Upper lobe of left lung (tissue), 6 donors: ENCODE measurements around the gene ZDHHC17. TPM values are rescaled to one million over a fixed set of nuclear protein-coding genes. Genes with fewer than 3 reads are reported as not detected.

Experiments used
- ATAC-seq, 2 donors: fragments of 200-7000 bp; cut with Tn5 transposase; one replicate each; pipeline ENCODE4 v1.9.1; 2022; ENCODE audit warnings: mild to moderate bottlenecking in 2 of 2, moderate library complexity in 2 of 2; ENCODE audit not compliant: low FRiP score in 2 of 2
- DNase-seq, 2 donors: peaks; one replicate each; pipeline ENCODE4 v3.0.0-alpha.2; 2019 to 2020
- H3K27ac ChIP-seq, 4 donors: fragments of 200-600 bp; sonication (generic); one replicate each; pipeline ENCODE4 v1.5.1; 2016 to 2019
- H3K27me3 ChIP-seq, 4 donors: fragments of 200-600 bp; sonication (generic); one replicate each; pipeline ENCODE4 v1.5.1; 2017 to 2019
- H3K36me3 ChIP-seq, 4 donors: fragments of 200-600 bp; sonication (generic); one replicate each; pipeline ENCODE4 v1.5.1; 2016 to 2019
- H3K4me1 ChIP-seq, 4 donors: fragments of 200-600 bp; sonication (generic); one replicate each; pipeline ENCODE4 v1.5.1; 2018 to 2019
- H3K4me3 ChIP-seq, 4 donors: fragments of 200-600 bp; sonication (generic); one replicate each; pipeline ENCODE4 v1.5.1; 2017 to 2019; ENCODE audit warnings: mild to moderate bottlenecking in 2 of 4, moderate library complexity in 1 of 4
- H3K9me3 ChIP-seq, 4 donors: fragments of 200-600 bp; sonication (generic); one replicate each; pipeline ENCODE4 v1.5.1; 2018 to 2019
- EP300 ChIP-seq, 4 donors: sonication (generic); formaldehyde crosslinking; IDR thresholded peaks; one replicate each; pipeline ENCODE4 v1.5.1; 2017; ENCODE audit warnings: antibody characterized with exemption in 4 of 4, control low read depth in 2 of 4
- POLR2A ChIP-seq, 4 donors: fragments of 450-650 bp; IDR thresholded peaks; one replicate each; pipeline ENCODE4 v1.5.1; 2016 to 2017; ENCODE audit warnings: antibody characterized with exemption in 4 of 4, mild to moderate bottlenecking in 2 of 4
- POLR2AphosphoS5 ChIP-seq, 2 donors: sonication (generic); formaldehyde crosslinking; IDR thresholded peaks; one replicate each; pipeline ENCODE4 v1.5.1; 2017; ENCODE audit warnings: antibody characterized with exemption in 2 of 2
- WGBS, 2 donors: methylation state at CpG; one replicate each; pipeline ENCODE4 v1.1.5; 2017 to 2018; 5-methylcytosine and 5-hydroxymethylcytosine counted together
- total RNA-seq, 6 donors: library from RNA; depleted of rRNA in 4 of 6; stranded (reverse); fragments of >200 nt in 4 of 6; gene quantifications; one replicate each; pipeline versions ENCODE4 v1.1.0 to v1.2.1, GENCODE V29; 2016 to 2021
- TF ChIP-seq, protein P1 (sequence below), 6 experiments: fragments of 450-650 bp in 4 of 6; fragments of 200-600 bp in 2 of 6; sonication (generic) in 2 of 6; IDR thresholded peaks; one replicate each; pipeline ENCODE4 v1.5.1; 2016 to 2019; ENCODE audit warnings: antibody characterized with exemption in 6 of 6
- donor health status: DM: no; HTN: no; CAD: no; lungs with moderate emphysema.
- donor health status: DM: no; HTN: yes; CAD: no; lungs with severe emphysema.

Gene ZDHHC17
- total RNA-seq, 6 donors from 2014 or later, result 13.0 to 107 (median 30.0) TPM

DNA sequence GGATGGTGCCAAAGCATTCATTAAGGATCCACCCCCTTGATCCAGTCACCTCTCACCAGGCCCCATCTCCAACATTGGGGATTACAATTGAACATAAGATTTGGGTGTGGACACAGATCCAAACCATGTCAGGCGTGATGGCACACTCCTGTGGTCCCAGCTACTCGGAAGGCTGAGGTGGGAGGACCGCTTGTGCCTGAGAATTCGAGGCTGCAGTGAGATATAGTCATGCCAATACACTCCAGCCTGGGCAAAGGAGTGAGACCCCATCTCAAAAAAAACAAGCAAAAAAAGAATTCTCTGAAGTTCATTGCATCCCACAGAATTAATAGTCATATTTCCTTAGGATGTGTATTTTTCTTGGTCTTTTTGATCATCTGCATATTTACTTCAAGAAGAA lies 34.9 kb downstream of the ZDHHC17 start:
- Histone ChIP-seq H3K36me3 (peaks cover 0 to 7% (median 0%) of the 10 kb centered on the region in 4 donors), H3K27me3 (no peaks in the 10 kb centered on the region), H3K4me1 (no peaks in the 10 kb centered on the region), H3K9me3 (peaks cover 0 to 8% (median 4%) of the 10 kb centered on the region in 4 donors), H3K27ac (no peak overlapping the region), H3K4me3 (no peak overlapping the region)
- DNase-seq (no peak), ATAC-seq (no peak)
- 100% methylated on average over 4 of the region's 4 CpGs for WGBS, 2 donors
- TF ChIP-seq POLR2A (IDR thresholded peaks at IDR 0.05) (no peak), EP300 (IDR thresholded peaks at IDR 0.05) (no peak), POLR2AphosphoS5 (IDR thresholded peaks at IDR 0.05) (no peak)
- TF ChIP-seq, protein P1, sequence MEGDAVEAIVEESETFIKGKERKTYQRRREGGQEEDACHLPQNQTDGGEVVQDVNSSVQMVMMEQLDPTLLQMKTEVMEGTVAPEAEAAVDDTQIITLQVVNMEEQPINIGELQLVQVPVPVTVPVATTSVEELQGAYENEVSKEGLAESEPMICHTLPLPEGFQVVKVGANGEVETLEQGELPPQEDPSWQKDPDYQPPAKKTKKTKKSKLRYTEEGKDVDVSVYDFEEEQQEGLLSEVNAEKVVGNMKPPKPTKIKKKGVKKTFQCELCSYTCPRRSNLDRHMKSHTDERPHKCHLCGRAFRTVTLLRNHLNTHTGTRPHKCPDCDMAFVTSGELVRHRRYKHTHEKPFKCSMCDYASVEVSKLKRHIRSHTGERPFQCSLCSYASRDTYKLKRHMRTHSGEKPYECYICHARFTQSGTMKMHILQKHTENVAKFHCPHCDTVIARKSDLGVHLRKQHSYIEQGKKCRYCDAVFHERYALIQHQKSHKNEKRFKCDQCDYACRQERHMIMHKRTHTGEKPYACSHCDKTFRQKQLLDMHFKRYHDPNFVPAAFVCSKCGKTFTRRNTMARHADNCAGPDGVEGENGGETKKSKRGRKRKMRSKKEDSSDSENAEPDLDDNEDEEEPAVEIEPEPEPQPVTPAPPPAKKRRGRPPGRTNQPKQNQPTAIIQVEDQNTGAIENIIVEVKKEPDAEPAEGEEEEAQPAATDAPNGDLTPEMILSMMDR (IDR thresholded peaks at IDR 0.05), result no peak

DNA sequence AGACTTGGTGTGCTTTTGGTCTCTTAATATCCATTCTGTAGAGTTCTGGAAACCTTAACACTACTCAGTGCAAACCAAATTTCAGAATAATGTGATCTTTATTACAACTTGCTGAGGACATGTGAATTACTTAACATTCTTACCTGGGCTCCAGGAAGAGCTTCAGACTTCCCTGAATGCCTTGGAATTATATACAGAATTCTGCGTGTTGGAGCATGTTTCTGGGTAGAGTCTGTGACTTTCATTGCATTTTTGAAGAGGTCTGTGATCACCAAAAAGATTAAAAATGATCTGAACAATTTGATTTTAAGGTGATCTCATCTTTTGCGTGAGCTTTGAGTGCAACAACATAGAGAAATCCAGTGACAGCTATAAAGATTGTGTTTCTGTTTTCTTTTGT lies 35.4 kb downstream of the ZDHHC17 start:
- Histone ChIP-seq H3K4me3 (no peak overlapping the region), H3K27ac (no peak overlapping the region), H3K27me3 (no peaks in the 10 kb centered on the region), H3K9me3 (peaks cover 0 to 8% (median 4%) of the 10 kb centered on the region in 4 donors), H3K4me1 (no peaks in the 10 kb centered on the region), H3K36me3 (peaks cover 0 to 7% (median 0%) of the 10 kb centered on the region in 4 donors)
- WGBS, 2 donors, result 89 to 95% methylated on average over 2 of the region's 2 CpGs
- DNase-seq, result no peak
- ATAC-seq, result no peak
- TF ChIP-seq, protein P1 (IDR thresholded peaks at IDR 0.05), result no peak
- TF ChIP-seq POLR2A (IDR thresholded peaks at IDR 0.05) (no peak), POLR2AphosphoS5 (IDR thresholded peaks at IDR 0.05) (no peak), EP300 (IDR thresholded peaks at IDR 0.05) (no peak)

DNA sequence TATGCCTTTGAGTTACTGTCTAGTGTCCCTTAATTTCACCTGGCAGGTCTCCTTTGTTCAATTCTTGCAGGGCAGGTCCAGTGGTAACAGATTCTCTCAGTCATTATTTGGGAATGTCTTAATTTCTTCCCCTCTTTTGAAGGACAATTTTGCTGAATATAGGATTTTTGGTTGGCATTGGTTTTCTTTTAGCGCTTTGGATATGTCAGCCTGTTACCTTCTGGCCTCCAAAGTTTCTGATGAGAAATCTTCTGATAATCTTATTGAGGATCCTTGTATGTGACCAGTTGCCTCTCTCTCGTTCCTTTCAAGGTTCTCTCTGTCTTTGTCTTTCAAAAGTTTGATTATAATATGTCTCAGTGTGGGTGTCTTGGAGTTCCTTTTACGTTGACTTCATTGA lies 38.1 kb downstream of the ZDHHC17 start:
- Histone ChIP-seq H3K4me1 (no peaks in the 10 kb centered on the region), H3K27ac (no peak overlapping the region), H3K36me3 (peaks cover 0 to 28% (median 12%) of the 10 kb centered on the region in 4 donors), H3K4me3 (no peak overlapping the region), H3K9me3 (peaks cover 0 to 8% (median 4%) of the 10 kb centered on the region in 4 donors), H3K27me3 (no peaks in the 10 kb centered on the region)
- WGBS, 2 donors, result 97 to 100% methylated on average over 3 of the region's 3 CpGs
- ATAC-seq (no peak), DNase-seq (no peak)
- TF ChIP-seq POLR2AphosphoS5 (IDR thresholded peaks at IDR 0.05) (no peak), POLR2A (IDR thresholded peaks at IDR 0.05) (no peak), EP300 (IDR thresholded peaks at IDR 0.05) (no peak)
- TF ChIP-seq, protein P1 (IDR thresholded peaks at IDR 0.05), result no peak

DNA sequence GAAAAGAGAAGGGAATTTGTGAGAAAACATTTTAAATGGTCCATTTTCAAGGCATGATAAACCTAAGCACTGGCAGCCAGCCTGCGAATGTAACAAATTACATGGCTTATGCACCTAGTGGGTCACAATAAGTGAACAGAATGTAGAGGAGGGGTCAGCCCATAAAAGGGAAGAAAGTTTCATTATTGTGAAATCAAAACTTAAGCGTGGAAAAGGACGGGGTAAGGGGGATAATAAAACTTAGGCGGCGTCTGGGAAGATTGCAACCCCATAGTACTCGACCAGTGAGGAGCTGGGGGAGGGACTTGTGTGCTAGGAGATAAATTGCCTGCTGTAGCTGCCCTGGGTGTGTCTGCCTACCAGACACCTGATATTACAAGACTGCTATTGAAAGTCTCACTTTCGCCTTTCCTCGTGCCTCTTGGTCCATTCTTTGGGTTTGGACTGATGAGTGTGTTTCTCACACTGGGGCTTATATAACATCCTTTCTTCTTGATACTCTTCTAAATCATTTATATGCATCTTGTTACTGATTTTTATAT lies 40.6 kb downstream of the ZDHHC17 start:
- ATAC-seq, result no peak
- DNase-seq, result no peak
- Histone ChIP-seq H3K9me3 (peaks cover 0 to 8% (median 4%) of the 10 kb centered on the region in 4 donors), H3K27me3 (no peaks in the 10 kb centered on the region), H3K27ac (no peak overlapping the region), H3K36me3 (peaks cover 0 to 38% (median 12%) of the 10 kb centered on the region in 4 donors), H3K4me3 (no peak overlapping the region), H3K4me1 (no peaks in the 10 kb centered on the region)
- TF ChIP-seq, protein P1 (IDR thresholded peaks at IDR 0.05), result no peak
- TF ChIP-seq EP300 (IDR thresholded peaks at IDR 0.05), result no peak
- TF ChIP-seq POLR2A (IDR thresholded peaks at IDR 0.05), result no peak
- TF ChIP-seq POLR2AphosphoS5 (IDR thresholded peaks at IDR 0.05), result no peak
- WGBS, 2 donors, result 90 to 93% methylated on average over 8 of the region's 8 CpGs
